ENCODE results near the gene UBIAD1. TPM values are rescaled to one million over a fixed set of nuclear protein-coding genes. Genes with fewer than 3 reads are reported as not detected.

Gene UBIAD1
- total and polyA plus RNA-seq, 2 donors (not counting 3 experiments of a cell fraction or from before 2014, with no cell fraction given) = 12.7 to 17.8 TPM

DNA sequence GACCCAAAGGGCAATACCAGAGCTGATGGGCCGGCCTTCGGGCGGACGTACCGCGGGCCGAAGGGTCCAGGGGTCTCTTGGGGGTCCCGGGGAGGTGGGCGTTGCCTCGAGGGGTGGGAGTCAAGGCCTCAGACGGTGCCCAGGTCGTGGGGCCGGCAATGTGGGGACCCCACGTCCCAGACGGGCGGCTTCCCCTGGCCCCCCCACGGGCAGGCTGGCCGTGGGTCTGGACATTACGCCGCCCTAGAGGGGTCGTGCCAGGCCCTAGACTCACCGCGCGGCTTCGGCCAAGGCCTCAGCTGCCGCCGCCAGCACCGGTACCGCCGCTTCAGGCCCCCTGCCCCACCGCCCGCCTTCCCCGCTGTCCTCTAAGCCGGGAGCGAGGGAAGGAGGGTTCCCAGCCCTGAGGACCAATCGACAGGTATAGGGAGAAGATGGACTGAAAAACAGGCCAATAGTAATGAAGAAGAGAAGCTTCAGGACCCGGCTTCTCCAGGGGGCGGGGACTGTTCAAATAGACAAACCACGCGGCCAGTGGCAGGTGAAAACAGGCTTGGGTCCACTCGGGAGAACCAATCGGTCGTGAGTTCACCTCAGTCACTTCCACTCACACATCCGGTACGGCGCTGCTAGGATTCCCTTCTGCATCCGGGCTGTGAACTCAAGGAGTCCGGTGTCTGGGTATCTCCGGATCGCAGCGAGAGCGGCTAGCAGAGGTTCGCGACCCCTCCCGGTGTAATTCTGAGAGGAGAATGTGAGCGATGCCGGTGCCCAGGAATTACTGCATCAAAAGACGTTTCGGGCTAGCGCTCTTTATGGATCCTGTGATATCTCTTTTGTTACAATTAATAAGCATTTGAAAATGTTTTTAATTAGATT lies 10.6 kb upstream of the UBIAD1 start, which contains the start of gene MTOR:
Gene MTOR (minus strand): TSS at position 381 of the 879 bp plus-strand sequence. CDS start 3,142 bp downstream, outside the sequence.
- Histone ChIP-seq H3K79me2 (ENCODE audit: control insufficient read depth, insufficient read depth, low read length) (peaks cover 17% of the 10 kb centered on the region), H2AFZ (ENCODE audit: low read depth, low read length) (peak within 1 kb of the TSS; percentile 75), H3K27me3 (ENCODE audit: control insufficient read depth in 2 of 2, insufficient read depth in 2 of 2, low read length in 2 of 2) (no peaks in the 10 kb centered on the region), H3K9me3 (replicated peaks; ENCODE audit: control insufficient read depth, insufficient read depth, low read length) (no peaks in the 10 kb centered on the region), H3K9ac (replicated peaks; ENCODE audit: extremely low read depth, insufficient read depth, low read length) (peak within 1 kb of the TSS; percentile 91), H3K4me1 (ENCODE audit: control insufficient read depth, extremely low read depth, insufficient read depth, low read length) (peaks cover 10% of the 10 kb centered on the region), H3K9me1 (replicated peaks; ENCODE audit: control insufficient read depth, extremely low read depth, insufficient read depth, low read length) (no peaks in the 10 kb centered on the region), H3K27ac (ENCODE audit: insufficient read depth, low read depth, low read length) (peak within 1 kb of the TSS; percentile 61), H3K4me3 (replicated peaks in 1 of 3; ENCODE audit: insufficient read depth in 1 of 3, low read depth in 1 of 3, low read length in 3 of 3) (peak within 1 kb of the TSS; percentile 92 to 99 (median 94)), H3K4me2 (ENCODE audit: insufficient read depth, low read length) (peak within 1 kb of the TSS; percentile 92), H3K36me3 (ENCODE audit: control insufficient read depth in 2 of 2, extremely low read depth in 1 of 2, insufficient read depth in 2 of 2, low read length in 2 of 2) (peaks cover 5 to 10% of the 10 kb centered on the region in 2 experiments), H4K20me1 (replicated peaks; ENCODE audit: control insufficient read depth, extremely low read depth, insufficient read depth, low read length) (no peaks in the 10 kb centered on the region)
- intact Hi-C loops (cut with micrococcal nuclease) = loop anchor here (1.0 kb wide), 1 partner anchor 11 kb away; the partner anchor contains the start of gene UBIAD1
- FAIRE-seq (peak; percentile 99), DNase-seq (ENCODE audit: low read depth, low spot score) (peak; percentile 100)
- TF ChIP-seq MAX (IDR thresholded peaks at IDR 0.05; ENCODE audit: insufficient read depth, insufficient read length) = peak; percentile 52
- TF ChIP-seq CTCF (IDR thresholded peaks at IDR 0.05; ENCODE audit: extremely low read depth in 1 of 2, insufficient read depth in 1 of 2, low read depth in 1 of 2, low read length in 2 of 2) = peak in 1 of 2 donors; percentile 4
- no peak for TF ChIP-seq MYC (IDR thresholded peaks at IDR 0.05; ENCODE audit: low read depth, low read length)
- TF ChIP-seq POLR2AphosphoS5 (IDR thresholded peaks at IDR 0.05; ENCODE audit: insufficient read depth, low read depth, low read length) = peak; percentile 75
- TF ChIP-seq EZH2 (IDR thresholded peaks at IDR 0.05; ENCODE audit: borderline replicate concordance, low read depth, low read length, severe bottlenecking) = no peak
- TF ChIP-seq POLR2A (IDR thresholded peaks at IDR 0.05; ENCODE audit: low read depth, low read length) = peak; percentile 78
- dilution Hi-C loops (cut with MboI; ENCODE audit: extremely low pct_ligation_motif_present, low sequenced_read_pairs) = no loop called here
- ChIA-PET POLR2A (interaction anchor here (0.8 to 1.4 kb wide), 3 partner anchors 10 to 398 kb away, joined by 3 to 8 read pairs (median 4); no protein-coding TSS in a partner anchor), CTCF (interaction anchor here (0.6 to 2.9 kb wide), 13 partner anchors 9 to 388 kb away, joined by 3 to 17 read pairs (median 5); partner anchors contain the start of gene UBIAD1)
- no TSS peak for BruUV-seq (replicated peaks)
